DMS79 treated with DMSO at 0.1 percent for 48 hours (cell line): Measurements from ENCODE around the gene CCDC194.
"Not testable (repeated sequence)": the region's sequence is repeated elsewhere in the genome, so short reads cannot be mapped to it uniquely, and the experiment has no call there.

Source experiments
- DNase-seq: peaks from one replicate; lab custom pipeline; 2025; lab: John Stamatoyannopoulos, UW

Gene CCDC194

DNA sequence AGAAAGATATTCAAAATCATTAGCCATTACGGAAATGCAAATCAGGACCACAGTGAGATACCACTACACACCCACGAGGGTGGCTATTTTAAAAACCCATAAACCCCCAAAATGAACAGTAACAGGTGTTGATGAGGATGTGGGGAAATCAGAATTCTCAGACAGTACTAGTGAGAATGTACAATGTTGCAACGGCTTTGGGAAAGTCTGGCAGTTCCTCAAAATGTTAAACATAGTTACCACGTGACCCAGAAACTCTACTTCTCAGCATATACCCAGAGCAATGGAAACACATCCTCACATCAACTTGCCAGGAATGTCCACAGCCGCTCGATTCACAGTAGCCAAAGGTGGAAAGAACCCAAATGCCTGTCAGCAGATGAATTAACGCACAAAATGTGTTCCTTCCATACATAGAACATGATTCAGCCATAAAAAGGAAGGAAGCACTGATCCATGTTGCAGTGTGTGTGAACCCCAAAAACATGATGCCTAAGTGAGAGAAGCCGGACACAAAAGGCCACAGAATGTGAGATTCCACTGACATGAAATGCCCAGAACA, 23.9 kb downstream of the CCDC194 start:
- no peak for DNase-seq

DNA sequence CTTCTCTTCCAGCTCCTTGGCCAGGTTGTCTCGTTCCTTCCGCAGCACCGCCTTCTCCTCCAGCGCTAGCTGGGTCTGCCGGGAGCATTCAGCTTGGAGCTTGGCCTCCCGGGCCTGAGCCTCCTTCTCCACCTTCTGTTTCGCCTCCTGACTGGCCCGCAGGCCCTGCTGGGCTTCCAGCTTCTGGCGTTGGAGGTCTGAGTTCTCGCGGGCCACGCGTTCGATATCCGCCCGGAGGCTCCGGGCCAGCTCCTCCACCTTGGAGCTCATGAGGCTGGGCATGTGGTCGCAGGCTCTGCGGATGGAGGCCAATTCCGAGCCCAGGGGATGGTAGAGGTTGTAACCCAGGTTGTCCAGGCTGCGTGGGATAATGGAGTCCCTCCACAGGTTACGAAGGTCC, 28.6 kb downstream of the CCDC194 start:
- DNase-seq, result no peak

DNA sequence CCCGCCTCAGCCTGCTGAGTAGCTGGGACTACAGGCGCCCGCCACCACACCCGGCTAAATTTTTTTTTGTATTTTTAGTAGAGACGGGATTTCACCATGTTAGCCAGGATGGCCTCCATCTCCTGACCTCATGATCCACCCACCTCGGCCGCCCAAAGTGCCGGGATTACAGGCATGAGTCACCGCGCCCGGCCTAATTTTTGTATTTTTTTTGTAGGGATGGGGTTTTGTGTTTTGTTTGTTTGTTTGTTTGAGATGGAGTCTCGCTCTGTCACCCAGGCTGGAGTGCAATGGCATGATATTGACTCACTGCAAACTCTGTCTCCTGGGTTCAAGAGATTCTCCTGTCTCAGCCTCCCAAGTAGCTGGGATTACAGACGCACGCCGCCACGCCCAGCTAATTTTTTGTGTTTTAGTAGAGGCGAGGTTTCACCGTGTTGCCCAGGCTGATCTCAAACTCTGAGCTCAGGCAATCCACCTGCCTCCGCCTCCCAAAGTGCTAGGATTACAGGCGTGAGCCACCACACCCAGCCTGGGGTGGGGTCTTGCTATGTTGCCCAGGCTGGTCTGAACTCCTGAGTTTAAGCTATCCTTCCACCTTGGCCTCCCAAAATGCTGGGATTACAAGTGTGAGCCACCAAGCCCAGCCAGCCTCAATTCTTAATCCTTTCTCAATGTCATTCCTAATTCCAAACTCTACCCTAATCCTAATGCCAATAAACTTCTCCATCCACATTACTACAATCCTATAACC, 30.0 kb downstream of the CCDC194 start:
- not testable (repeated sequence) for DNase-seq

DNA sequence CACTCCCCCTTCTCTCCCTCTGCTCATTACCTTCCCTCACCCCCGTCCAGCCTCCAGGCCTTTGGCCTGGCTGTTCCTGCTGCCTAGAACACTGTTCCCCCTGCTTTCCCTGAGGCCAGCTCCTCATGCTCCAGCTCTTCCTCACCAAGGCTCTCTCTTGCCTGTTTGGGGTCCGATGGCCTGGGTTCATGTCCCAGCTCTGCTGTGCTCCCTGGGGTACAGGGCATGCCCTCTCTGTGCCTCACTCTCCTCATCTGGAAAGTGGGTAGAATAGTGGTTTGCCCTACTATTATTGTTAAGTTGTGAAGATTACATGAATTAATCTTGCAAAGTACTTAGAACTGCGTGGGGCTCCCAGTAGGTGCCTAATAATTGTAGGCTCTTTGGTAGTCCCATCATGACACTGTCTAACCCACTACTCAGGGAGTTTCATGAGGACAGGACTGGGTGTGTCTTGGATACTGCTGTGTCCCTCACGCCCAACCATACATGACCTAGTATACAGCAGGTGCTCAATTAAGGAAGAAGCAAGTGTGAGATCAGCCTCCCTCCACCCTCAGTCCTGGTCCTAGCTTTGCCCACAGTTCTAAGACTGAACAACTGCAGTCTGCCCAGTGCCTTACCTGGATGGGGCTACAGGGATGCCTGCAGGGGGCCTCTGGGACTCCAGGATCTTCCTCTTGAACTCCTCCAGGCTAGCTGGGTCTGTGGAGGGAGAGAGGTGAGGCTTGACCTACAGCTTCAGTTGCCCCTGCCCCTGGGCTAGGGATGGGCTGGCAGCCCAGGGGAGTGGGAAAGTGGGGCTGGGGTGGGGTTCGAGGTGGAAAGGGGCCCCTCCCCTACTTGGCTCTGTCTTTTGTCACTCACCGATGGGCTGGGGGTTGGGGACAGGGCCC, 33.8 kb downstream of the CCDC194 start:
- no peak for DNase-seq

DNA sequence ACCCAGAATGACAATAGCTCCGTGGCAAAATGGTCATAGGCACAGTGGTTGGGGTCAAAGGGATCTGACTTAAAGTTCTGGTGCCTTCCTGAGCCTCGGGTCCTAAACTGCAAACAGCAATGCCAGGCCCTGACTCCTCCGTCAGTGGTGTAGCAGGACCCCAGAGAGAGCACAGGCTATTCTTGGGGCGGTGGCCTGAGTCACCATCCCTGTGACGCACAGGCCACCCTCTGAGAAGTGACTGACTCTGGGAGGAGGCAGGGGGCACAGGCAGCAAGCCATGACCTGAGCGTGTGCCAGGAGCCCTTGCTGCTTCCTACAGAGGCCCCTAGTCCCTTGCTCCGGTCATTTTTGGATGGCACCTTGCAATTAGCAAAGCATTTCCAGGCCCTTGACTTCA, 35.6 kb downstream of the CCDC194 start:
- DNase-seq, result no peak

DNA sequence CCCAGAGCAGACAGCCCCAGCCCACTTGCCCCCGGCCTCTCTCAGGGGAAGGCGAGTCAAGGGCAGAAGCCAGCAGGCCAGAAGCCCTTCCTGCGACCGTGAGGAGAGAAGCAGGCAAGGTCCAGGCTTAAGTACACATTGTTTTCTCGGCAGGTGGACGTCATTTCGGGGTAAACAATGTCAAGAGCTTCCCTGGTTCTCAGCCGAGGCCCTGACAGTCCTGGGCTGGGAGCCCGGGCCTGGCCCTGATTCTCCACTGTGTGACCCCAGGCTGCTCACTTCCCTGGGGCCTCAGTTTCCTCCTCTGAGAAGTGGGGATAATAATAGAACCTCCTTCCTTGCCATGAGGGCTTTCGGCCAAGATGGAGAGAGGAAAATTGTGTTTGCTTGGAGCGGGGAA, 36.3 kb downstream of the CCDC194 start:
- no peak for DNase-seq

DNA sequence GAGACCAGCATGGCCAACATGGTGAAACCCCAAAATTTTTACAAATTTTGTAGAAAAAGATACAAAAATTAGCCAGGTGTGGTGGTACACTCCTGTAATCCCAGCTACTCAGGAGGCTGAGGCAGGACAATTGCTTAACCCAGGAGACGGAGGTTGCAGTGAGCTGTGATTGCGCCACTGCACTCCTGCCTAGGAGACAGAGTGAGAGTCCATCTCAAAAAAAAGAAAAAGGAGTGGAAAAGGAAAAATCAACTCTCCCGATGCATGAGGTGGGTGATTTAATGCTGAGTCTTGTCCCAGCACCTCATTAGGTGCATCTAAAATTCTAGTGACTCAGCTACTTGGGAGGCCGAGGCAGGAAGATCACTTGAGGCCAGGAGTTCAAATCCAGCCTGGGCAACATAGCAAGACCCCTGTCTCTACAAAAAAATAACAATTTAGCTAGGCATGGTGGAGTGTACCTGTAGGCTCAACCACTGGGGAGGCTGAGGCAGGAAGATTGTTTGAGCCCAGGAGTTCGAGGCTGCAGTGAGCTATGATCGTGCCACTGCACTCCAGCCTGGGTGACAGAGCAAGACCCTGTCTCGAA, 36.8 kb downstream of the CCDC194 start:
- DNase-seq, result no peak

DNA sequence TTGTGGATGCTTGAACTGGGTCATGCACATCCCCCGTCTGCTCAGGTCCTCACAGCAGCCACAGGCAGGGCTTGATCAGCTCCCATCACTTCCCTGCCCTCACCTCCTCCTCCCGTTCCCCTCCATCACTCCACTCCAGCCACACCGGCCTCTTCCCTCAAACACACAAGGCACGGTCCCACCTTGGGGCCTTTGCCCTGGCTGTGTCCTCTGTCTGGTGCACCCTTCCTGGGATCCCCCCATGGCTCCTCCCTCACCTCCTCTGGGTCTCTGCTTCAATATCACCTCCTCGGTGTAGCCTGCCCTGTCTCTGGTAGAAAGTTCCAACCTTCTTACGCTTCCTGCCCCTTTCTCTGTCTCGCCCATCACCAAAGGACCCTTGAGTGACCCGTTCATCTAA, 40.6 kb downstream of the CCDC194 start:
- no peak for DNase-seq

DNA sequence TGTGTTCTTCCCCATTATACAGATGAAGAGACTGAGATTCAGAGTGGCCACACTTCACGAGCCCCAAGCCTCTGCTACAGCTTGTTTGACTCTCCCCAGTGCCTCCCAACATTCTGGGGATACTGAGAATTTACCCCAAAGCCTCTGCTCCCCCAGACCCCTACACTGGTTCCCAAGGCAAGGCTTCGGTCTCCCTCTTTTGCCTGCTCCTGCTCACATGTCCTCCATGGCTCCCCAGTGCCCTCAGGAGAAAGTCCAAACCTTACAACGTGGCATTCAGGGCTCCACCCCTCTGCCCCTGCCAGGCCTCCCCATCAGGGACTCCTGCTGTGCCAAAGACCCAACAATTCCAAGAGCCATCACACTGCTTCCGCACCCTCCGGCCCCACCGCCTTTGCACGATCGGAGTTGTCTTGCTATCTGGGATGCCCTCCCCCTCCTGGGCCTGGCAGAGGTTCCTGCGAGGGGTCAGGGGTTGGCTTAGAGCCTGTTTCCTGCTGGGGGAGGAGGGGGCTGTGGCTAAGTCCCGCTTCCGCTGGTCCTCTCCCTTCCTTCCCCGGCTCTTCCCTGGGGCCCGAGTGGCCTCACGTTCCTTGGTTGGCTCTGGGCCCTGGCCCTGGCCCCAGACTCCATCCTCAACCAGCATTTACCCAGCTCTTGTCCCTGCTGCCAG, 41.3 kb downstream of the CCDC194 start:
- DNase-seq, result no peak

DNA sequence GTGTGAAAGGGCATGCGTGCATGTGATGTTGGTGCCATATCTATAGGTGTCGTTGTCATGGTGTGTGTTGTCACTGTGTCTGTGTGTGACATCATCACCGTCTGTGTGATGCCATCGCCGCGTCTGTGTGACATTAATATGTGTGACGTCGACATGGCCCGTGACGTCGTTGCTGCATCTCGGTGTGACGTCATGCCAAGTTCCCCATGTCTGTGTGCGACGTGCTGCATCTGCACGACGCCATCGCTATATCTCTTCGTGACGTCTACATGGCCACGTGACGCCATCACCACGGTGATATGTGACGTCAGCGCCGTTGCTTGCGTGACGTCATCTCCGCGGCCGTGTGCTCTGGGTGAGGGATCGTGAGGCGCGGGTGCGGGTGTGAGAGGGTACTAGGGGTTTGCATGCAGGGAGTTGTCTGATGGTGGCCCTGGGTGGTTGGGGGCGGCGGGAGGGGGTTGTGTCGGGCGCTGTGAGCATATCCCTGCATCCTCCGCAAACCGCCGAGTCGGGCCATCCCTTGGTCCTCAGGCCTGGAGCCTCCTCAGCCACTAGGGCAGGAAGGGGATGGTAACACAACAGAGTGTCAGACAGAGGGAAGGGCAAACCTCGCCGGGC, 42.1 kb downstream of the CCDC194 start:
- DNase-seq, result no peak

DNA sequence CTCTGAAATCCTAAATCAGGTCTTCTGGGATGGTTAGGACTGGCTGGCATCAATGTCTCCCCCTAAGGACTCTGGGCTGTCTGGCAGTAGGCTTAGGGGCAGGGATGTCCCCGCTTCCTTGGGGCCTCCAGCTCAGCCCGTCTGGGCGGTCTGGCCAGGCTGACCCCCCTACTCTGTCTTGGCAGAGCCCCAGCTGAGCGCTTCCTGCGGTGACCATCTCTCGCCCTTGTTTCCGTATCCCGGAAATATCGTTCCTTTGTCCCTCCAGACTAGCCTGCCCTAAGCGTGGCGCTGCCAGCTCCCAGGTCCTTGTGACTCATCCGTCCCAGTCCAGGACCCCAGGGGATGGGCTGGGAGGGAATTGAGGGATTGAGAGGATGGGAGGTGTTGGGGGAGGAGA, 45.3 kb downstream of the CCDC194 start:
- peak; percentile 42 for DNase-seq

DNA sequence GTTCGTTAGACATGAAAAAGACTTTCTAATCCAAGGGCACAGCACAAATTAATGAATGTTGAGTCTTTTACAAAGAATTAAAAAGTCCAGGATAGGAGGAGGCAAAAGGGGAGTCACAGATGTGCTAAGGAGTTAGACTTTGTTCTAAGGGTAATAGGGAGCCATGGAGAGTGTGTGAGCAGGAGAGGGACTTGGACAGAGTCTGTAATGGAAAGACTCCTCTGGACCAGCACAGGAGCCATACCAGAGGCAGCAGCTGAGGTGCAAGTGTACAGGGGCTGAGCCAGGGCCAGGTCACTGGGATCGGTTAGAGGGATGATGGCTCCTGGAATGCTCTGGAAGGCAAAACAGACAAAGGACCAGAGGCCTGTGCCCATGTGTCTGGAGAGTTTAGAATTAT, 46.1 kb downstream of the CCDC194 start:
- no peak for DNase-seq

DNA sequence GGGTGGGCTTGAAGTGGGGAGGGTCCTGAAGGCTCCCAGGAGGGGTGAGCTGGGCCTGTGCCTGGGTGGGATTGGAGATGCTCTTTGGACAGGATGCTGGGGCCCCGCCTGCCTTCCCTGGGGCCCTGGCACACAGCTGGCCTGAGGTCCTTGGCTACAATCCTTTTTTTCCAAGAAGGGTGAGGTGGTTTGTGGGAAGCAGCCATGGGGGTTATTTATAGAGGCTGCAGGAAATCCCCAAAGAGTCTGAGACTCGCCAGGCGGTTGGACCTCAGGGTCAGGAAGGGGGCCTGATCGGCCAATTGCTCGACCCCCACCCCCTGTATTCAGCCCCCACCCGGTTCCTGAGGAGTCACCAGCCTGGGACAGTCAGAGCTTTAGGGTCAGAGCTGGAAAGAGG, 46.6 kb downstream of the CCDC194 start:
- DNase-seq, result no peak

DNA sequence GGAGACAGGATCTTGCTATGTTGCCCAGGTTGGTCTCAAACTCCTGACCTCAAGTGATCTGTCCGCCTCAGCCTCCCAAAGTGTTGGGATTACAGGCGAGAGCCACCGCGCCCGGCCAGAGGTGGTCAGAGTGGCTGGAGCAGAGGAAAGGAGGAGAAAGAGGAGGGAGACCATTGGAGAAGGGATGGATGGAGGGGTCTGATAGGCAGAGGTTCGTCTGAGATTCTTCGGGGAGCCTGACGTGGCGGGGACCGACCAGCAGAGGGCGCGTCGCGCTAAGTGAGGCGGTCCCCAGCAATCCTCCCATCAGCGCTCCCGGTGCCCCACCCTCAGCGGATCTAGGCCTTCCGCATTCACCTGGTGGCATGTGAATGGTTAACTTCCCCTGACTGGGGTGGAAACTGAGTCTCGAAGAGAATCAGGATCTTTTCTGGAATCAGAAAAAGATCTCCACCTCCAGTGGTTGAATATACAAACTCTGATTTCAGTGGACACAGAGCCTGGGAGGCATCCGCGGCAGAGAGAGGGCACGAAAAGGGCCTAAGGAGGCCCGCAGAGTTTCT, 47.8 kb downstream of the CCDC194 start:
- peak; percentile 61 for DNase-seq

DNA sequence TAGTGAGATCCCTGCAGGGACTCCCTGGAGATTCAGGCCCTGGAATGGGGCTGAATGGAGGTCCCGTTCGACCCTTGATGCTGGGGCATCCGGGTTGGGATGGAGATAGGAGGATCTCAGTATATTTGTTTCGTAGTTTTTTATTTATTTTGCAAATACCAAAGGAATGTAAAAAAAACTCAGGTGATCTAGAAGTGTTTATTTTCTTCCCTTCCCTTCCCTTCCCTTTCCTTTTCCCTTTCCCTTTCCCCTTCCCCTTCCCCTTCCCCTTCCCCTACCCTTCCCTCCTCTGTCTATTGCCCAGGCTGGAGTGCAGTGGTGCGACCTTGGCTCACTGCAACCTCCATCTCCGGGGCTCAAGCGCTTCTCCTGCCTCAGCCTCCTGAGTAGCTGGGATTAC, 52.2 kb downstream of the CCDC194 start:
- no peak for DNase-seq

DNA sequence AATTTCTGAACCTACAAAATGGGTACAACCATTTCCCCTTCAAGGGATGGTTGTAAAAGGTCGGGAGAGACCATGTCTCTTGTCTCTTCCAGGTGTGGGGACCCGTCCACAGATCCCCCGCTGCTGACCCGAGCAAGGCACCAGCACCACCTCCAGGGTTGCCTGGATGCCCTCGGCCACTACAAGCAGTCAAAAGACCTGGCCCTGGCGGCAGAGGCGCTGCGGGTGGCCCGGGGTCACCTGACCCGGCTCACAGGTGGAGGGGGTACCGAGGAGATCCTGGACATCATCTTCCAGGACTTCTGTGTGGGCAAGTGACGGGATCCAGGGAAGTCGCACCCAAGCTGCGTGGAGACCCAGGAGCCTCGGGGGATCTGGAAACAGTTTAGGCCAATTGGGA, 52.6 kb downstream of the CCDC194 start:
- DNase-seq, result no peak

DNA sequence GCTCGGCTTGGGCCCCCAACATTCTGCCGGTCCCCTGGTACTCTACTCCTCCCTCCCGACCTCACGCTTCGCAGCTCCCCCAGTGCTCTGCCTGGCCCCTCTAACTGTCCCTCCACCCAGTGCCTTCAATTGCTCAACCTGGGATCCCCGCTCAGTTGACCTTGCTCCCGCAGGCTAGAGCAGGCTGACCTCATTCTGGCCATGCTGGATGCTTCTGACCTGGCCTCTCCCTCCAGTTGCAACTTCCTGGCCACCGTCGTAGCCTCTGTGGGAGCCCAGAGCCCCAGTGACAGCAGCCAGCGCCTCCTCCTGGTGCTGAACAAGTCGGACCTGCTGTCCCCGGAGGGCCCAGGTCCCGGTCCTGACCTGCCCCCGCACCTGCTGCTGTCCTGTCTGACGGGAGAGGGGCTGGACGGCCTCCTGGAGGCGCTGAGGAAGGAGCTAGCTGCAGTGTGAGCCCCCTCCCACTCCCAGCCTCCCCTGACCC, 53.1 kb downstream of the CCDC194 start:
- DNase-seq, result no peak
